NOMO-1 treated with DMSO at 0.1 percent for 48 hours (cell line): ENCODE measurements around the gene RFLNA.
"Not testable (repeated sequence)": the region's sequence is repeated elsewhere in the genome, so short reads cannot be mapped to it uniquely, and the experiment has no call there.

Experiments
- DNase-seq: peaks from one replicate; lab custom pipeline; 2025; ENCODE audit not compliant: unreplicated experiment; lab: John Stamatoyannopoulos, UW

The RFLNA gene

GRCh38 chr12:124282287-124282686 is 12.6 kb upstream of the RFLNA start:
- DNase-seq, result no peak

- DNase-seq, result no peak
Measured at GRCh38 chr12:124283326-124283725, 11.6 kb upstream of the RFLNA start.

GRCh38 chr12:124284368-124284767 is 10.5 kb upstream of the RFLNA start:
- DNase-seq, result no peak

- no peak for DNase-seq
Measured at GRCh38 chr12:124286414-124286813, 8.5 kb upstream of the RFLNA start.

- DNase-seq, result no peak
Measured at GRCh38 chr12:124286971-124287370, 7.9 kb upstream of the RFLNA start.

GRCh38 chr12:124289634-124290600 is 5.0 kb upstream of the RFLNA start:
- peak; percentile 20 for DNase-seq

GRCh38 chr12:124292385-124292784 is 2.5 kb upstream of the RFLNA start:
- no peak for DNase-seq

- DNase-seq, result no peak
Measured at GRCh38 chr12:124293286-124294003, 1.4 kb upstream of the RFLNA start.

GRCh38 chr12:124295431-124296058 is 652 bp downstream of the RFLNA start:
- DNase-seq, result no peak

GRCh38 chr12:124296295-124296915 is 1.5 kb downstream of the RFLNA start:
- DNase-seq, result no peak

GRCh38 chr12:124296916-124297351 is 2.0 kb downstream of the RFLNA start:
- no peak for DNase-seq

- DNase-seq, result no peak
Measured at GRCh38 chr12:124297389-124297788, 2.5 kb downstream of the RFLNA start.

GRCh38 chr12:124297856-124298255 is 3.0 kb downstream of the RFLNA start:
- no peak for DNase-seq

GRCh38 chr12:124298685-124299410 is 4.0 kb downstream of the RFLNA start:
- no peak for DNase-seq

- no peak for DNase-seq
Measured at GRCh38 chr12:124299628-124300388, 4.9 kb downstream of the RFLNA start.

- not testable (repeated sequence) for DNase-seq
Measured at GRCh38 chr12:124300657-124301056, 5.8 kb downstream of the RFLNA start.

- DNase-seq, result no peak
Measured at GRCh38 chr12:124301084-124301654, 6.3 kb downstream of the RFLNA start.

GRCh38 chr12:124302241-124302806 is 7.4 kb downstream of the RFLNA start:
- no peak for DNase-seq
